Measurements from ENCODE around the gene C20orf173. TPM values are rescaled to one million over a fixed set of nuclear protein-coding genes. Genes with fewer than 3 reads are reported as not detected.

The C20orf173 gene
- total RNA-seq, 1 experiment from 2014 or later, result not detected

DNA sequence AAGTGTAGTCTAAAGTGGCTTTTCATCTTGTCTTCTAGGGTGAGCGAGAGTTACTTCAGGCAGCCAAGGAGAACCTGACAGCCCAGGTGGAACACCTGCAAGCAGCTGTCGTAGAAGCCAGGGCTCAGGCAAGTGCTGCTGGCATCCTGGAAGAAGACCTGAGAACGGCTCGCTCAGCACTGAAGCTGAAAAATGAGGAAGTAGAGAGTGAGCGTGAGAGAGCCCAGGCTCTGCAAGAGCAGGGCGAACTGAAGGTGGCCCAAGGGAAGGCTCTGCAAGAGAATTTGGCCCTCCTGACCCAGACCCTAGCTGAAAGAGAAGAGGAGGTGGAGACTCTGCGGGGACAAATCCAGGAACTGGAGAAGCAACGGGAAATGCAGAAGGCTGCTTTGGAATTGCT is 27.1 kb downstream of the C20orf173 start:
- Histone ChIP-seq H2AFZ (ENCODE audit: low read depth, low read length, poor library complexity, severe bottlenecking) (no peak overlapping the region), H3K9ac (ENCODE audit: low read length) (no peak overlapping the region), H3K36me3 (ENCODE audit: control insufficient read depth in 1 of 2, insufficient read depth in 2 of 2, low read length in 2 of 2) (peaks cover 20 to 38% of the 10 kb centered on the region in 2 experiments; a peak in 3 of 4 replicates), H3K9me3 (ENCODE audit: control insufficient read depth in 1 of 2, insufficient read depth in 1 of 2, low read depth in 1 of 2, low read length in 2 of 2) (no peaks in the 10 kb centered on the region), H3K79me2 (ENCODE audit: insufficient read depth, low read length) (no peaks in the 10 kb centered on the region), H3K9me2 (ENCODE audit: insufficient read depth) (no peaks in the 10 kb centered on the region), H3K4me3 (replicated peaks in 1 of 2; ENCODE audit: low read depth in 1 of 2, low read length in 2 of 2) (no peak overlapping the region), H3K27ac (ENCODE audit: low read depth, low read length) (no peak overlapping the region), H3K27me3 (ENCODE audit: insufficient read depth, low read length) (no peaks in the 10 kb centered on the region), H3K4me2 (ENCODE audit: low read length) (no peak overlapping the region), H3K4me1 (ENCODE audit: control insufficient read depth in 1 of 2, insufficient read depth in 2 of 2, low read length in 2 of 2) (peaks cover 0 to 14% of the 10 kb centered on the region in 2 experiments; a peak in 2 of 4 replicates), H4K20me1 (ENCODE audit: insufficient read depth) (no peaks in the 10 kb centered on the region)
- BruUV-seq (replicated peaks), result TSS peak; percentile 51
- intact Hi-C loops (cut with micrococcal nuclease), result no loop called here
- RAD21 ChIA-PET (ENCODE audit: low non-redundant PET in 1 of 2, low total read pairs in 2 of 2, uncharacterized antibody in 2 of 2, unreplicated experiment in 2 of 2), result no interaction called here
- POLR2A ChIA-PET, result no interaction called here
- no peak for TF ChIP-seq TCF7L2 (IDR thresholded peaks at IDR 0.05; ENCODE audit: borderline replicate concordance, extremely low read depth, insufficient read depth, insufficient read length)
- DNase-seq (ENCODE audit: low read depth, low spot score), result no peak
- ATAC-seq, result no peak
- CTCF ChIA-PET, result no interaction called here

DNA sequence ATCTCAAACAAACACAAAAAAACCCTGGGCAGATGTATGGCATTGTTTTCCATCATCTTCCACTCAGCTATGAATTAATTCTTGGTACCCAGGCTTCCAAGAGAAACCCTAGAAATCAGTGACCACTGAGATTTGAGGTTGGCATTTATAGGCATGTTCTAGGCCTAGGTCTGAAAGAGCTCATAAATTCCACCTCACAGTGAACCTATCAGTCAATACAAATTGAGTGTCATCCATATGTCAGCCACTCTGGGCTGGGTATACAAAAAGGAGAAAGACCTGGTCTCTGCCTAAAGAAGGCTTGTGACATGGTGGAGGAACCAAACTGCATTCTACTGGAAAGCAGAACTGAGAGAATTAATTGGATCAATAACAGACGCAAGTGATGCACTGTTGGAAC is 30.2 kb downstream of the C20orf173 start:
- Histone ChIP-seq H3K4me1 (ENCODE audit: control insufficient read depth in 1 of 2, insufficient read depth in 2 of 2, low read length in 2 of 2) (no peaks in the 10 kb centered on the region), H3K9ac (ENCODE audit: low read length) (no peak overlapping the region), H3K36me3 (ENCODE audit: control insufficient read depth in 1 of 2, insufficient read depth in 2 of 2, low read length in 2 of 2) (peaks cover 34 to 40% of the 10 kb centered on the region in 2 experiments; a peak in 3 of 4 replicates), H2AFZ (ENCODE audit: low read depth, low read length, poor library complexity, severe bottlenecking) (no peak overlapping the region), H4K20me1 (ENCODE audit: insufficient read depth) (no peaks in the 10 kb centered on the region), H3K27me3 (ENCODE audit: insufficient read depth, low read length) (no peaks in the 10 kb centered on the region), H3K9me3 (ENCODE audit: control insufficient read depth in 1 of 2, insufficient read depth in 1 of 2, low read depth in 1 of 2, low read length in 2 of 2) (no peaks in the 10 kb centered on the region), H3K79me2 (ENCODE audit: insufficient read depth, low read length) (no peaks in the 10 kb centered on the region), H3K4me3 (replicated peaks in 1 of 2; ENCODE audit: low read depth in 1 of 2, low read length in 2 of 2) (no peak overlapping the region), H3K27ac (ENCODE audit: low read depth, low read length) (no peak overlapping the region), H3K9me2 (ENCODE audit: insufficient read depth) (no peaks in the 10 kb centered on the region), H3K4me2 (ENCODE audit: low read length) (no peak overlapping the region)
- ATAC-seq, result no peak
- BruUV-seq (replicated peaks), result no TSS peak
- ChIA-PET RAD21 (ENCODE audit: low non-redundant PET in 1 of 2, low total read pairs in 2 of 2, uncharacterized antibody in 2 of 2, unreplicated experiment in 2 of 2) (no interaction called here), POLR2A (no interaction called here), CTCF (no interaction called here)
- no peak for DNase-seq (ENCODE audit: low read depth, low spot score)
- intact Hi-C loops (cut with micrococcal nuclease), result no loop called here
- TF ChIP-seq RAD21 (IDR thresholded peaks at IDR 0.05; ENCODE audit: low read depth) (no peak), ELF1 (IDR thresholded peaks at IDR 0.05; ENCODE audit: borderline replicate concordance, low read depth) (no peak), CBX3 (IDR thresholded peaks at IDR 0.05; ENCODE audit: low read depth) (no peak), TCF7L2 (IDR thresholded peaks at IDR 0.05; ENCODE audit: borderline replicate concordance, extremely low read depth, insufficient read depth, insufficient read length) (no peak), SIN3A (IDR thresholded peaks at IDR 0.05; ENCODE audit: low read depth) (no peak), POLR2A (IDR thresholded peaks at IDR 0.05; ENCODE audit: borderline replicate concordance, extremely low read depth, insufficient read depth, insufficient read length) (no peak), MAX (IDR thresholded peaks at IDR 0.05) (no peak), JUND (IDR thresholded peaks at IDR 0.05) (no peak)
- TF ChIP-seq, protein P1, sequence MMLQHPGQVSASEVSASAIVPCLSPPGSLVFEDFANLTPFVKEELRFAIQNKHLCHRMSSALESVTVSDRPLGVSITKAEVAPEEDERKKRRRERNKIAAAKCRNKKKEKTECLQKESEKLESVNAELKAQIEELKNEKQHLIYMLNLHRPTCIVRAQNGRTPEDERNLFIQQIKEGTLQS (IDR thresholded peaks at IDR 0.05), result no peak

All from HCT116 (cell line).